Endodermal cell (in vitro differentiated cells): ENCODE data around the gene CHAF1A. TPM values are rescaled to one million over a fixed set of nuclear protein-coding genes. Genes with fewer than 3 reads are reported as not detected.

Source experiments
- DNase-seq: peaks from one replicate; pipeline ENCODE4 v3.0.0-alpha.2; 2017
- H3K27ac ChIP-seq: 2 replicates; pipeline ENCODE4 v1.5.1; 2013; ENCODE audit warnings: mild to moderate bottlenecking, low read depth, low read length, moderate library complexity
- H3K27me3 ChIP-seq: 2 replicates; pipeline ENCODE4 v1.6.1; 2013; ENCODE audit warnings: mild to moderate bottlenecking, low read length, moderate library complexity; ENCODE audit not compliant: insufficient read depth, control insufficient read depth, poor library complexity, severe bottlenecking
- H3K36me3 ChIP-seq: 2 replicates; pipeline ENCODE4 v1.7.0; 2013; ENCODE audit warnings: mild to moderate bottlenecking, low read length, moderate library complexity; ENCODE audit not compliant: control insufficient read depth, insufficient read depth
- H3K4me1 ChIP-seq: one replicate; pipeline ENCODE4 v1.7.0; 2013; ENCODE audit warnings: low read length; ENCODE audit not compliant: control insufficient read depth, insufficient read depth
- H3K4me3 ChIP-seq: 2 replicates; pipeline ENCODE4 v1.5.1; 2013; ENCODE audit warnings: mild to moderate bottlenecking, low read length, moderate library complexity
- H3K9ac ChIP-seq: 2 replicates; pipeline ENCODE4 v1.6.1; 2013; ENCODE audit warnings: mild to moderate bottlenecking, low read length, moderate library complexity; ENCODE audit not compliant: poor library complexity, severe bottlenecking; ENCODE audit errors: extremely low read depth
- H3K9me3 ChIP-seq: 2 replicates; pipeline ENCODE4 v1.6.1; 2013; ENCODE audit warnings: mild to moderate bottlenecking, low read length, moderate library complexity; ENCODE audit not compliant: control insufficient read depth
- H3K27ac Mint-ChIP-seq: 2 replicates; pipeline ENCODE4 v1.8.0; 2020; ENCODE audit warnings: mixed read lengths
- H3K27me3 Mint-ChIP-seq: 2 replicates; pipeline ENCODE4 v1.8.0; 2021; ENCODE audit warnings: mild to moderate bottlenecking, mixed read lengths; ENCODE audit not compliant: insufficient read depth
- H3K36me3 Mint-ChIP-seq: 2 replicates; pipeline ENCODE4 v1.8.0; 2020; ENCODE audit warnings: low read depth, mixed read lengths
- H3K4me1 Mint-ChIP-seq: 2 replicates; pipeline ENCODE4 v1.8.0; 2020; ENCODE audit warnings: mixed read lengths
- H3K4me3 Mint-ChIP-seq: 2 replicates; pipeline ENCODE4 v1.8.0; 2020; ENCODE audit warnings: mild to moderate bottlenecking, moderate library complexity, mixed read lengths
- H3K9me3 Mint-ChIP-seq: 2 replicates; pipeline ENCODE4 v1.8.0; 2020; ENCODE audit warnings: mild to moderate bottlenecking, mixed read lengths
- CTCF ChIP-seq: fragments of 200-600 bp; sonication (generic); conservative IDR thresholded peaks from 2 replicates; pipeline ENCODE4 v1.5.0; 2021; ENCODE audit warnings: antibody characterized with exemption, mild to moderate bottlenecking
- WGBS, 2 experiments: methylation state at CpG; one replicate each; pipeline versions ENCODE4 v1.1.5 to v1.1.7; 2013; ENCODE audit warnings: missing lambda C conversion rate in 2 of 2, mixed read lengths in 1 of 2; ENCODE audit not compliant: insufficient coverage in 1 of 2, insufficient read length in 1 of 2; 5-methylcytosine and 5-hydroxymethylcytosine counted together
- total RNA-seq, 2 donors: library from RNA; stranded (reverse); fragmentation: NEBNext Ultra II Directional in 1 of 2; extraction: Animal tissue kit (Norgen Biotek cat#: 25700) in 1 of 2; gene quantifications; 2 replicates in 1 of 2; 3 replicates in 1 of 2; pipeline ENCODE4 v1.2.1, GENCODE V29; 2021

CHAF1A gene
- total RNA-seq, 2 donors from 2014 or later = 70.7 to 76.9 TPM

- Histone ChIP-seq H3K9me3 (no peaks in the 10 kb centered on the region), H3K4me1 (no peaks in the 10 kb centered on the region), H3K27me3 (no peaks in the 10 kb centered on the region), H3K4me3 (no peak overlapping the region), H3K36me3 (peaks cover 28% of the 10 kb centered on the region), H3K27ac (peak overlapping the region; percentile 49), H3K9ac (no peak overlapping the region)
- H3K4me1 Mint-ChIP-seq = no peaks in the 10 kb centered on the region
- H3K36me3 Mint-ChIP-seq = peaks cover 37% of the 10 kb centered on the region
- DNase-seq = no peak
- no peak overlapping the region for H3K27ac Mint-ChIP-seq
- no peaks in the 10 kb centered on the region for H3K27me3 Mint-ChIP-seq
- WGBS, 2 experiments = 96 to 98% methylated on average over 3 to 10 of the region's 10 CpGs
- no peaks in the 10 kb centered on the region for H3K9me3 Mint-ChIP-seq
- no peak overlapping the region for H3K4me3 Mint-ChIP-seq
- no peak for TF ChIP-seq CTCF
These were observed 40.3 kb downstream of the CHAF1A start for GRCh38 chr19:4442819-4443146.

GRCh38 chr19:4443188-4443587, 40.7 kb downstream of the CHAF1A start:
- peaks cover 28% of the 10 kb centered on the region for H3K36me3 ChIP-seq
- peak; percentile 47 for DNase-seq

GRCh38 chr19:4443966-4444764, 41.7 kb downstream of the CHAF1A start:
- Mint-ChIP-seq H3K27me3 (no peaks in the 10 kb centered on the region), H3K9me3 (no peaks in the 10 kb centered on the region), H3K4me3 (no peak overlapping the region), H3K4me1 (no peaks in the 10 kb centered on the region), H3K36me3 (peaks cover 37% of the 10 kb centered on the region), H3K27ac (no peak overlapping the region)
- peak; percentile 64 for DNase-seq
- no peak for TF ChIP-seq CTCF
- WGBS, 2 experiments = 86 to 92% methylated on average over 17 to 20 of the region's 20 CpGs
- Histone ChIP-seq H3K27ac (peak overlapping the region; percentile 8), H3K4me3 (no peak overlapping the region), H3K4me1 (no peaks in the 10 kb centered on the region), H3K9ac (no peak overlapping the region), H3K27me3 (no peaks in the 10 kb centered on the region), H3K9me3 (no peaks in the 10 kb centered on the region), H3K36me3 (peaks cover 31% of the 10 kb centered on the region)

More at GRCh38 chr19:4443188-4443587, 40.7 kb downstream of the CHAF1A start:
- Histone ChIP-seq H3K9me3 (no peaks in the 10 kb centered on the region), H3K27ac (no peak overlapping the region), H3K4me3 (no peak overlapping the region), H3K27me3 (no peaks in the 10 kb centered on the region), H3K9ac (no peak overlapping the region), H3K4me1 (no peaks in the 10 kb centered on the region)
- 95 to 96% methylated on average over 14 to 15 of the region's 15 CpGs for WGBS, 2 experiments
- no peak overlapping the region for H3K27ac Mint-ChIP-seq
- no peaks in the 10 kb centered on the region for H3K9me3 Mint-ChIP-seq
- H3K36me3 Mint-ChIP-seq = peaks cover 35% of the 10 kb centered on the region
- no peaks in the 10 kb centered on the region for H3K4me1 Mint-ChIP-seq
- H3K4me3 Mint-ChIP-seq = no peak overlapping the region
- H3K27me3 Mint-ChIP-seq = no peaks in the 10 kb centered on the region
- TF ChIP-seq CTCF = no peak
